SK-N-SH treated with all-trans-retinoic acid at 6 μM for 48 hours (cell line): Measurements from ENCODE around the gene BICDL1.

Source experiments
- GLIS3 ChIP-seq: fragments of 250-450 bp; sonication (Bioruptor Pico); IDR thresholded peaks from 2 replicates; pipeline ENCODE4 v1.5.0; 2020; ENCODE audit warnings: mild to moderate bottlenecking, moderate library complexity
- TSHZ2 ChIP-seq: fragments of 250-450 bp; sonication (Bioruptor Pico); IDR thresholded peaks from 2 replicates; pipeline ENCODE4 v1.5.0; 2020; ENCODE audit warnings: mild to moderate bottlenecking, moderate library complexity

- TF ChIP-seq TSHZ2 (CRISPR knock-in tag) (no peak), GLIS3 (no peak)
Measured at GRCh38 chr12:120103371-120103770, 114.3 kb downstream of the BICDL1 start.
